NCI-H1436 treated with DMSO at 0.1 percent for 48 hours (cell line): ENCODE results near the gene OR52E1.

Experiments used
- DNase-seq: peaks from one replicate; lab custom pipeline; 2025; lab: John Stamatoyannopoulos, UW

OR52E1 gene

DNA sequence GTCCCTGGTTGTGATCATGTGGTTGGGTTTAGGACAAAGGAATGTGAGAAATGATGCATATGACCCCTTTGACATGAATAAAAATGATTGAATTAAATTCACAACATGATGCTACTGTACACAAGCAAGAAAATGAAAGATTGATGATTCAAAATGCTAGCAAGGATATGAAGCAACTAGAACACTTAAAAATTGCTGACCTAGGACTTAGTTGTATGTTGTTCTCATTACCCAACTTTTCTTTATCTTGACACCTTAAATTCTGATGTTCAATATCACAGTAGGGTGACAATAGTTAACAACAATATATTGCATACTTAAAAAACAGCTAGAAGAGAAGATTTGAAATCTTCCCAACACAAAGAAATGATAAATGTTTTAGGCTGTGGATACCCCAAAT, 48.2 kb downstream of the OR52E1 start:
- no peak for DNase-seq

DNA sequence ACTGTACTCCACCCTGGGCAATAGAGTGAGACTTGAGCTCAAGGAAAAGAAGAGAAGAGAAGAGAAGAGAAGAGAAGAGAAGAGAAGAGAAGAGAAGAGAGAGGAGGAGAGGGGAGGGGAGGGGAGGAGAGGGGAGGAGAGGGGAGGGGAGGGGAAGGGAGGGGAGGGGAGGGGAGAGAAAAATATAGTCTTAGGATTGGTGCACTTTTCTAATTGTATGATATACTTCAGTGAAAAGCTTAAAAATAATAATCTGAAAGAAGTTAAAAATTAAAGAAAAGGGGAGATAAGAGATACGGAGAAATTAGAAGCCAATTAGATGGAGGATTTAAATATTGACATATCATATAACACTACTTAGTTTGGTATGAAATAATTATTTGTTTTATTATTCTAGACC, 49.5 kb downstream of the OR52E1 start:
- DNase-seq, result no peak
